Loucy (cell line): Measurements from ENCODE around the gene SNUPN.

Source experiments
- H2AFZ ChIP-seq: fragments of 200-600 bp; sonication (generic); 2 replicates; pipeline ENCODE4 v1.6.0; 2016; ENCODE audit warnings: antibody characterized with exemption, mild to moderate bottlenecking, low read length, moderate library complexity
- H3F3A ChIP-seq: fragments of 200-600 bp; 2 replicates; pipeline ENCODE4 v1.6.0; 2016; ENCODE audit warnings: antibody characterized with exemption, low read depth, mild to moderate bottlenecking
- H3K27me3 ChIP-seq: fragments of 200-600 bp; sonication (generic); 2 replicates; pipeline ENCODE4 v1.6.1; 2014; ENCODE audit warnings: low read length, mild to moderate bottlenecking; ENCODE audit not compliant: insufficient read depth, poor library complexity, severe bottlenecking
- H3K36me3 ChIP-seq: fragments of 200-600 bp; sonication (generic); 2 replicates; pipeline ENCODE4 v1.6.1; 2016; ENCODE audit warnings: low read length; ENCODE audit not compliant: insufficient read depth
- H3K4me1 ChIP-seq: fragments of 200-600 bp; sonication (generic); 2 replicates; pipeline ENCODE4 v1.5.1; 2014; ENCODE audit warnings: low read length, mild to moderate bottlenecking; ENCODE audit not compliant: insufficient read depth, poor library complexity, severe bottlenecking
- H3K4me2 ChIP-seq: fragments of 200-600 bp; sonication (generic); 2 replicates; pipeline ENCODE4 v1.6.0; 2014; ENCODE audit warnings: antibody characterized with exemption, low read length, low read depth, mild to moderate bottlenecking; ENCODE audit not compliant: poor library complexity, severe bottlenecking
- H3K4me3 ChIP-seq: fragments of 200-600 bp; sonication (generic); 2 replicates; pipeline ENCODE4 v1.5.1; 2014; ENCODE audit warnings: low read length, mild to moderate bottlenecking, mixed read lengths; ENCODE audit not compliant: poor library complexity, severe bottlenecking
- H3K79me2 ChIP-seq: fragments of 200-600 bp; sonication (generic); 2 replicates; pipeline ENCODE4 v1.6.1; 2014; ENCODE audit warnings: low read length; ENCODE audit not compliant: insufficient read depth
- H3K9ac ChIP-seq: fragments of 200-600 bp; sonication (generic); 2 replicates; pipeline ENCODE4 v1.6.0; 2014; ENCODE audit warnings: mild to moderate bottlenecking, low read depth, low read length, moderate library complexity; ENCODE audit not compliant: poor library complexity, severe bottlenecking
- H3K9me2 ChIP-seq: fragments of 200-600 bp; sonication (generic); replicated peaks from 2 replicates; pipeline ENCODE4 v1.6.1; 2016; ENCODE audit warnings: low read depth, low read length, mixed read lengths
- H3K9me3 ChIP-seq: fragments of 200-600 bp; sonication (generic); 2 replicates; pipeline ENCODE4 v1.6.1; 2014; ENCODE audit warnings: mild to moderate bottlenecking, antibody characterized with exemption, low read length, low read depth; ENCODE audit not compliant: insufficient read depth
- H4K20me1 ChIP-seq: fragments of 200-600 bp; sonication (generic); 2 replicates; pipeline ENCODE4 v1.6.0; 2014; ENCODE audit warnings: antibody characterized with exemption, low read length, mild to moderate bottlenecking; ENCODE audit not compliant: insufficient read depth, poor library complexity, severe bottlenecking
- EZH2phosphoT487 ChIP-seq: fragments of 200-600 bp; IDR thresholded peaks from 2 replicates; pipeline ENCODE4 v1.6.1; 2018; ENCODE audit warnings: antibody characterized with exemption, mild to moderate bottlenecking, moderate library complexity, borderline replicate concordance
- TF ChIP-seq, protein P1 (sequence below): fragments of 200-600 bp; sonication (generic); conservative IDR thresholded peaks from 2 replicates; pipeline ENCODE4 v1.5.1; 2014; ENCODE audit warnings: mild to moderate bottlenecking, antibody characterized with exemption, low read length

SNUPN gene

DNA sequence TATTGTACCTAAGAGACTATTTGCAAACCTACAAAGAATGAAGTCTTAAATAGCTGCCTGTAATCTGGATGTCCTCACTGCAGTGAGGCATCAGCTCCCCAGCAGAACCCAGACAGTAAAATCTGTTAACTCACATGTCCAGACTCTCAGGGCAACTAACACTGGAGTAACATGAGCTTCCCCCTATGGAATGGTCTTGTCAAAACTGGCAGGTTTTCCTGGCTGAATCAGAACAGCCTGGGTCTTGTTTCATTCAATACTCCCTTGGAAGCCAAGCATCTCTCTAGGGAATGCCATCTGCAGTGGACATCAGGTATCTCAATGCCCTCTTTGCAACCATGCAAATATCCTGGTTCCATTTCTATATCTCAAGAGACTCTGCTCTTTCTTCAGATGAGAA, 70.8 kb downstream of the SNUPN start:
- no peaks in the 10 kb centered on the region for H3K9me2 ChIP-seq
- H3K9ac ChIP-seq, result no peak overlapping the region
- H3K79me2 ChIP-seq, result peaks cover 11% of the 10 kb centered on the region; the same call in 1 of the 2 replicates
- H4K20me1 ChIP-seq, result peaks cover 4% of the 10 kb centered on the region
- no peak for TF ChIP-seq EZH2phosphoT487
- TF ChIP-seq, protein P1, sequence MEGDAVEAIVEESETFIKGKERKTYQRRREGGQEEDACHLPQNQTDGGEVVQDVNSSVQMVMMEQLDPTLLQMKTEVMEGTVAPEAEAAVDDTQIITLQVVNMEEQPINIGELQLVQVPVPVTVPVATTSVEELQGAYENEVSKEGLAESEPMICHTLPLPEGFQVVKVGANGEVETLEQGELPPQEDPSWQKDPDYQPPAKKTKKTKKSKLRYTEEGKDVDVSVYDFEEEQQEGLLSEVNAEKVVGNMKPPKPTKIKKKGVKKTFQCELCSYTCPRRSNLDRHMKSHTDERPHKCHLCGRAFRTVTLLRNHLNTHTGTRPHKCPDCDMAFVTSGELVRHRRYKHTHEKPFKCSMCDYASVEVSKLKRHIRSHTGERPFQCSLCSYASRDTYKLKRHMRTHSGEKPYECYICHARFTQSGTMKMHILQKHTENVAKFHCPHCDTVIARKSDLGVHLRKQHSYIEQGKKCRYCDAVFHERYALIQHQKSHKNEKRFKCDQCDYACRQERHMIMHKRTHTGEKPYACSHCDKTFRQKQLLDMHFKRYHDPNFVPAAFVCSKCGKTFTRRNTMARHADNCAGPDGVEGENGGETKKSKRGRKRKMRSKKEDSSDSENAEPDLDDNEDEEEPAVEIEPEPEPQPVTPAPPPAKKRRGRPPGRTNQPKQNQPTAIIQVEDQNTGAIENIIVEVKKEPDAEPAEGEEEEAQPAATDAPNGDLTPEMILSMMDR, result no peak
- H2AFZ ChIP-seq, result no peak overlapping the region
- no peaks in the 10 kb centered on the region for H3K9me3 ChIP-seq
- no peaks in the 10 kb centered on the region for H3F3A ChIP-seq
- no peaks in the 10 kb centered on the region for H3K27me3 ChIP-seq
- no peak overlapping the region for H3K4me2 ChIP-seq
- H3K4me3 ChIP-seq, result no peak overlapping the region
- H3K4me1 ChIP-seq, result no peaks in the 10 kb centered on the region
- no peaks in the 10 kb centered on the region for H3K36me3 ChIP-seq

DNA sequence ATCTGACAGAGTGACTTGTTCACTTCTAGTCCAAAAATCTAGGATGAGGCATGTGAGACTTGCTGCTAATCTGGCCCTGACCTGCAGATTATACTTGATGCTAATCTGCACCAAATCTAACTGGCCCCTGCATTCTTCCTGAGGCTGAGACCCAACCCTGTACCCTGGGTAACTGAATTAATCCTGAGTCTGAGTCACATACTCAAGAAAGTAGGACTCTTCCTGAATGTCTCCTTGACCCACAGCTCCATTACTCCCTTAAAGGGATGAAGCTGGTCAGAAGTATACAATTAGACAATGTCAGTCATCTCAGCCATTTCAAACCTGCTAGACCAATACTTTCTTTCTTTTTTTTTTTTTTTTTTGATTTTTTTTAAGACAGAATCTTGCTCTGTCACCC, 71.9 kb downstream of the SNUPN start:
- Histone ChIP-seq H3K4me2 (no peak overlapping the region), H4K20me1 (peaks cover 4% of the 10 kb centered on the region), H2AFZ (no peak overlapping the region), H3K36me3 (no peaks in the 10 kb centered on the region), H3K9ac (no peak overlapping the region), H3K79me2 (peaks cover 18% of the 10 kb centered on the region; the same call in 1 of the 2 replicates), H3F3A (no peaks in the 10 kb centered on the region), H3K9me3 (no peaks in the 10 kb centered on the region), H3K4me1 (no peaks in the 10 kb centered on the region), H3K4me3 (no peak overlapping the region), H3K27me3 (no peaks in the 10 kb centered on the region), H3K9me2 (no peaks in the 10 kb centered on the region)
- TF ChIP-seq, protein P1, result no peak
- TF ChIP-seq EZH2phosphoT487, result no peak

DNA sequence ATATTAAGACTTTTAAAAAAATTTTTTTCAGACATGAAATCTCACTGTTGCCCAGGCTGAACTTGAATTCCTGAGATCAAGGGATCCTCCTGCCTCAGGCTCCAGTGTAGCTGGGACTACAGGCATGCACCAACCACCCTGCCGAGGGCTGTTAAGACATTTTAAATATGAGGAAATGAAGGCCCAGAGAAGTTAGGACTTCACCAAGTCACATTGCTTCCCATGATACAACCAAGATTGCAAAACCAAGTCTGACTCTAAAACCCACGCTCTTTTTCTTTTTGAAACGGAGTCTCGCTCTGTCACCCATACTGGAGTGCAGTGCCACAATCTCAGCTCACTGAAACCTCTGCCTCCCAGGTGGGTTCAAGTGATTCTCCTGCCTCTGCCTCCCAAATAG, 74.4 kb downstream of the SNUPN start:
- TF ChIP-seq, protein P1, result no peak
- no peak for TF ChIP-seq EZH2phosphoT487
- peaks cover 4% of the 10 kb centered on the region for H4K20me1 ChIP-seq
- no peaks in the 10 kb centered on the region for H3K27me3 ChIP-seq
- no peaks in the 10 kb centered on the region for H3K9me2 ChIP-seq
- no peak overlapping the region for H3K4me3 ChIP-seq
- H3K79me2 ChIP-seq, result peaks cover 23% of the 10 kb centered on the region; the same call in 1 of the 2 replicates
- H3K4me2 ChIP-seq, result no peak overlapping the region
- no peaks in the 10 kb centered on the region for H3K9me3 ChIP-seq
- H3K36me3 ChIP-seq, result no peaks in the 10 kb centered on the region
- H3K9ac ChIP-seq, result no peak overlapping the region
- no peaks in the 10 kb centered on the region for H3F3A ChIP-seq
- H2AFZ ChIP-seq, result no peak overlapping the region
- no peaks in the 10 kb centered on the region for H3K4me1 ChIP-seq
